H1 (cell line): ENCODE results near the gene RBM20.

Experiments
- CHD2 ChIP-seq: IDR thresholded peaks from 2 replicates; pipeline ENCODE4 v1.6.1; 2012; ENCODE audit warnings: low read length, improper control_type of control experiment
- EGR1 ChIP-seq: IDR thresholded peaks from 2 replicates; pipeline ENCODE4 v1.6.1; 2011; ENCODE audit warnings: low read depth, low read length, borderline replicate concordance
- POLR2A ChIP-seq, 2 experiments: IDR thresholded peaks; 1 replicate in 1 of 2; 2 replicates in 1 of 2; pipeline ENCODE4 v1.6.1; 2011; ENCODE audit warnings: low read depth in 2 of 2, low read length in 2 of 2, mild to moderate bottlenecking in 2 of 2; ENCODE audit errors: control extremely low read depth in 1 of 2
- SP2 ChIP-seq: IDR thresholded peaks from 2 replicates; pipeline ENCODE4 v1.6.1; 2012; ENCODE audit warnings: mild to moderate bottlenecking, low read length, inconsistent platforms
- SP4 ChIP-seq: IDR thresholded peaks from 2 replicates; pipeline ENCODE4 v1.6.1; 2012; ENCODE audit warnings: low read length, inconsistent platforms
- TCF12 ChIP-seq: IDR thresholded peaks from 2 replicates; pipeline ENCODE4 v1.6.1; 2011; ENCODE audit warnings: low read depth, mild to moderate bottlenecking, low read length
- TF ChIP-seq, protein P1 (sequence below), 3 experiments: IDR thresholded peaks; 1 replicate in 2 of 3; 2 replicates in 1 of 3; pipeline versions ENCODE4 v1.5.1 to v1.6.1; 2011; ENCODE audit warnings: low read length in 3 of 3, mild to moderate bottlenecking in 3 of 3, inconsistent platforms in 2 of 3, low read depth in 1 of 3, moderate library complexity in 1 of 3; ENCODE audit not compliant: insufficient read depth in 1 of 3; ENCODE audit errors: control extremely low read depth in 1 of 3

DNA sequence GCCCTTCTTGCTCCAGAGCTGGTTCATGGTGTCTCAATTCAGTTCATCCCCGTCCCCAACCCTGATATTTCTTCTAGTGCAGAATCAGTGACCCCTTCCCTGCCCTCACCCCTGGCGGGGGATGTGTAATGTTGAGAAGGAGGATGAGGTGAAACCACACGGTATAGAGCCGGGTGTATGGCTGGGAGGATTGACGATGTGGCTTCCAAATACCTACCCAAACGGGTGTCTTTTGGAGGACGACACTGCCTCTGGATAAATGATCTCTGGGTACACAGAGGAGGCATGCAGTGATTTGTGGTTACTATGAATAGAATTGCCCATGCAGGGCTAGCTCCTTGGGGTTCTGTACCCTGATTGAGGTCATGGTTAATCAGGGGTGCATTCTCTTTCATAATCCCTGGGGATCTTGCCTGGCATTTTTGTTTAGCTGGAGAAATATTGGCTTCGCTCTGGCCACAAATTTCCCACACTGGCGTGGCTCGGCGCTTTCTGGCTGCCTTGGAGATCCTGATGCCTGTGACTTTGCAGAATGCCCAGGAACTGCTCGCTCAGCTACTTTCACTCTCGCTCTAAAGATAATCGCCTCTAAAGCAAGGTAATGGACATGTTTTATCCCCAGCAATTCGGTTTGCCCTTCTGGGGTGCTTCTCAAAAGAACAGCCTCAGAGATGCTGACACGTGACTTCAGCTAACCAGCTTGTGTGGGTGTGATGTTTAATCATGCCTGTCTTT is 89.2 kb downstream of the RBM20 start:
- TF ChIP-seq, protein P1, sequence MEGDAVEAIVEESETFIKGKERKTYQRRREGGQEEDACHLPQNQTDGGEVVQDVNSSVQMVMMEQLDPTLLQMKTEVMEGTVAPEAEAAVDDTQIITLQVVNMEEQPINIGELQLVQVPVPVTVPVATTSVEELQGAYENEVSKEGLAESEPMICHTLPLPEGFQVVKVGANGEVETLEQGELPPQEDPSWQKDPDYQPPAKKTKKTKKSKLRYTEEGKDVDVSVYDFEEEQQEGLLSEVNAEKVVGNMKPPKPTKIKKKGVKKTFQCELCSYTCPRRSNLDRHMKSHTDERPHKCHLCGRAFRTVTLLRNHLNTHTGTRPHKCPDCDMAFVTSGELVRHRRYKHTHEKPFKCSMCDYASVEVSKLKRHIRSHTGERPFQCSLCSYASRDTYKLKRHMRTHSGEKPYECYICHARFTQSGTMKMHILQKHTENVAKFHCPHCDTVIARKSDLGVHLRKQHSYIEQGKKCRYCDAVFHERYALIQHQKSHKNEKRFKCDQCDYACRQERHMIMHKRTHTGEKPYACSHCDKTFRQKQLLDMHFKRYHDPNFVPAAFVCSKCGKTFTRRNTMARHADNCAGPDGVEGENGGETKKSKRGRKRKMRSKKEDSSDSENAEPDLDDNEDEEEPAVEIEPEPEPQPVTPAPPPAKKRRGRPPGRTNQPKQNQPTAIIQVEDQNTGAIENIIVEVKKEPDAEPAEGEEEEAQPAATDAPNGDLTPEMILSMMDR (IDR thresholded peaks at IDR 0.05; ENCODE audit: control extremely low read depth in 1 of 3, insufficient read depth in 1 of 3, low read depth in 1 of 3, low read length in 3 of 3) = no peak
- TF ChIP-seq POLR2A (IDR thresholded peaks at IDR 0.05; ENCODE audit: control extremely low read depth in 1 of 2, low read depth in 2 of 2, low read length in 2 of 2) (no peak), EGR1 (no peak), SP2 (no peak), TCF12 (no peak), CHD2 (no peak), SP4 (no peak)
